GM19193 (cell line): ENCODE data around the gene TIPARP.

Source experiments
- POLR2A ChIP-seq: IDR thresholded peaks from 4 replicates; pipeline ENCODE4 v1.6.1; 2011; ENCODE audit not compliant: insufficient read depth, insufficient read length; ENCODE audit errors: extremely low read depth

Gene TIPARP

DNA sequence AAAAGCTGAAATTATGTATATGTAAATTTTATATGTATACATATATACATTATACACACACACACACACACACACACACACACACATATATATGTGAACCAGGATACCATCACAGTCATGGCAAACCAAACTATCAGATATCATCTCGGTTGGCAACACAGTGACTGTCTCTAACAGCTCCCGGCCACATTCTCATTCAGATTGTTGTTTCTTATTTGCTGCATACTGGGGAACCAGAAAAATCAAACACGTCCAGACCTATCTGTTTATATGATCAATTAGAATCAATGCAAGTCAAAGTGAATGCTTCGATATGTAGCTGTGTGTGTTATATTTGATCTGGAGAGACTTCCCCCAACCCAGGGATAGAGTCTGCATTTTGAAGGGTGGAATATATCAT lies 61.1 kb downstream of the TIPARP start:
- no peak for TF ChIP-seq POLR2A

DNA sequence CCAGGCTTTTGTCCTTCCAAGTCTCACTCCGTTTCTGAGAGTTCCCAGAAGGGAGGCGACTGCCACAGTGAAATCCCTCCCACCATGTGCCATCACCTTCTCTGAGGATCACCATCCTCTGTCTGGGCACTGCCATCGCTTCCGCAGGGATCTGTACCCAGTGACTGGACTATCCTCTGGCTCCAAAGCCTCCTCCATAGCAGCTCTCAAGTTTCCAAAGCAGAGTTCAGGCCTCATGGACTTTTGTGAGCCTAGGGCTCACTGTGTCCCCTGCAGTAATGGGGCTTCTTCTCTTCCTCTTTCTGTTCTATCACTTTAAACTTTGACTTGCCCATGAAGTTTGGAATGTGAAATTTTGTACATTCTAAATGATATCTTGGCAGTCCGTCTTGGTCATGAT lies 63.9 kb downstream of the TIPARP start:
- no peak for TF ChIP-seq POLR2A

DNA sequence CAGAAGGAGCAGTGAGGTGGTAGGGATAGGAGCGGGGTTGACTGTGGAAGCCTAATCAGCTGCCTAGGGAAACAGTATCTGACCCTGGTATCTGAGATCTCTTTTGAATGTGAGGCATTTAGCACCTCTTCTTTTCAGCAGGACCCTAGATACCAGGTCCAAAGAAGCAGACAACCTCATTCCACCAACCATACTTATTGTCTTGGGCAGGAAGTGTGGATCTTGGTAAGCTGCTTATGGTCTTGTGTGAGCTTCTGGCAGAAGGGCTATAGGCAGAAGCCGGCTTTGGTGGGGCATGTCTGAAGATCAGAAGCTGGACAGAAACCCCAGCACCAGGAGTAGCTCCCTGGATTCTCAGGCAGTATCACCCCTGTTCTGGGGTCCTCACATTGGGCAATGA lies 65.6 kb downstream of the TIPARP start:
- TF ChIP-seq POLR2A = no peak

DNA sequence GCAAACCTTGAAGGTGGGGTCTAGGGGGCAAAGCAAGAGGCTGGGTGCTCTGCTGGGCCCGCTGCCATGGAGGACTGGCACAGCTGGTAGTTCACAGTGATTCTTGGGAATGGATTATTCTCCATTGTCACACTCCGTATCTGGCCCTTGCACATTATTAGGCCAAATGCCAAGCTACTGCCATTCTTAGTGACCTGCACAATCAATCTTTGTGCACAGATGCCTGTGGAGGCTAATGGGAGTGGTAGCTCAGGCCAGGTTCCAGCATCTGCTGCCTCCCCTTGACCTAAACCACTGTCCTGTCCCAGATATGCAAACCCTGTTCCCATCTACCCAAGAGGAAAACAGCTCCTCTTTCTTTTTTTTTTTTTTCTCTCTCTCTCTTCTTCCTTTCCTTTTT lies 67.5 kb downstream of the TIPARP start:
- no peak for TF ChIP-seq POLR2A

DNA sequence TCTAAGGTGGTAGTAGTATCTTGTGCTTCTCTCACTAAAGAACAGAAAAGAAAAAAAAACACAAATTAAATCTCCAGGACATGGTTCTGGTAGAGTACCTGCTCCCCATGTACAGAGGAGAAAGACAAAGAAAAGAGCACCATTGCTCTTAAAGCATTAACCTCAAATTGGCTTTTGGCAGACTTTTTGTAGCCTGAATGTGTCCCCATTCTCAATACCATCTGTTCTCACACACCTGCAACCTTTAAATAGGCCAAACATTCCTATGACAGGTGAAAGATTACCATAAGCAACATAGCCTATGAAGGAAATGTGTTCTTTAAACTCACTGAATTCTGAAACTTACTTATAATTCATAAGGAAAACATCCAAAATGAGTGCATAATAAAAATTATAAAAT lies 68.0 kb downstream of the TIPARP start:
- no peak for TF ChIP-seq POLR2A

DNA sequence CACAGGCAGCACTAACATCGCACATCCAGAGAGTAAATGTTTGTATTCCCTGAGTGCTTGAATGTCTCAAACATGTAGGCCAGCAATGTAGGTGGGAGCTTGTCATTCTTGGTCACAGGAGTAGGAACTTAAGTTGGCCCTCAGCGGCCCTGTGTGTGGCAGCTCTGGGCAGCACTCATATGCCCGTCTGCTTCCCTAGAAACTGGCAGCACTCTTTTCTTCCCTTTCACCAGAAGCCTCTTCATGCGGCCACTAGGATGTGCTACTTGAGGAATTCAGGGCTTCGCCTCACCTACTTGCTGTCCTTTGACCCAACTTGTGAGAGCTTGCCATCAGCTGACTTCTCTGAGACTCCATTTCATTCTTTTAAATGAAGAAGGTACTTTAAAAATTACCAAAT lies 69.5 kb downstream of the TIPARP start:
- TF ChIP-seq POLR2A = no peak

DNA sequence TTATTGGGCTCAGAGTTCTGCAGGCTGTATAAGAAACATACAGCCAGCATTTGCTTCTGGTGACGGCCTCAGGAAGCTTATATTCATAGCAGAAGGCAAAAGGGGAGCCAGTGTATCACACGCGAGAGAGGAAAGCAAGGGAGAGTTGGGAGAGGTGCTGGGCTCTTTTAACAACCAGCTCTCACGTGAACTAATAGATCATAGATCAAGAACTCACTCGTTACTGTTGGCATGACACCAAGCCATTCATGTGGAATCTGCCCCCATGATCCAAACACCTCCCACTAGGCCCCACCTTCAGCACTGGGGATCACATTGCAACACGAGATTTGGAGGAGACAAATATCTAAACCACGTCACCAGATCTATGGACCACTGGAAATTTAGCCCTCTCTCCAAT lies 70.2 kb downstream of the TIPARP start:
- no peak for TF ChIP-seq POLR2A

DNA sequence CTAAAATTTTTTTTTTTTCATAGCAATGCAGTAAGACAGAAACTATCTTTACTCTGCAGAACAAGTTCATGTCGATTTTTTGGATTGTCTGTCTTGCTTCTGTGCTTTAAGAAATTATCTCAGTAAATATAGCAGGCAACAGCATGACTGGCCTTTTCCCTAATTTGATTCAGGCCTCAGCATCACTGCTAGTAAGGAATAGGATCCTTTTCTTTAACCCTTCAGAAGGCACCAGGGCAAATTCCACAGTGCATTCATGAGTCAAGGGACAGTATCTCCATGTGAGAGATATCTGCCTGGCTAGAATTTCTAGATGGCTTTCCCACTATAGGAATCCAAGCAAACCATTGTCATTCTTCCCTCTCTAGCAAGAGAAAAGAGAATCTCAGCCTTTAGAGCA lies 71.4 kb downstream of the TIPARP start:
- TF ChIP-seq POLR2A = no peak

DNA sequence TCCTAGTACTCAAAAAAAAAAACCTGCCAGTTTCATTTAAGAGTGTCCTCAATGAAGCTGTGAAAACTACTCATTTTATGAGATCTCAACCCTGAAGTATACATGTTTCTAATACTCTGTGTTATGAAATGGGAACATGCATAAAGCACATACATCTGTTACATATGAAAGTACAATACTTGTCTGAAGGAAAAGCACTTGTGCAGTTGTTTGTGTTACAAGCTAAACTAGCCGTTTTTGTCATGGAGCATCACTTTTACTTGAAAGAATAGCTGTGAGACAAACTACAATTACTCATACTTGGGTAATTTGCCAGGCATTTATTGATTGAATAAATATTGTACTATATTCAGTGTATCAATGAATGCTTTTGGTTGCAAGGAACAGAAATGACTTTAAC lies 72.7 kb downstream of the TIPARP start:
- TF ChIP-seq POLR2A = no peak

DNA sequence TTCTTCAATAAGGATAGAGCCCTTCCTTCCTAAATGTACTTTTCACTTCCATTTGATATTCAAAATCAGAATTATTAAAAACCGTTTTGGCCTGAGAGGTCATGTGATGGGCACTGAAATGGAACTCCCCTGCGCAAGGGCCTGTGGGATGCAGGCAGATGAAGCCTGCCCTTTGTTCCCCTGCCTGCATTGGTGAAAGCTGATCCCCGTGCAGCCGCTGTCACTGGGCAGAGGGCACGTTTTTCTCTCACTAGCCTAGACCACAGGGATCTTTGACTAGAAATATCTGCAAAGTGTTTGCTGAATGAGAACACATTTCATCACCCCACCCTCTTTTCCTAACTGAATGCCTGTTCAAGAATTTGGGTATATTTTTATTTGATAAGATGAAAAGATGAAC lies 74.9 kb downstream of the TIPARP start:
- no peak for TF ChIP-seq POLR2A

DNA sequence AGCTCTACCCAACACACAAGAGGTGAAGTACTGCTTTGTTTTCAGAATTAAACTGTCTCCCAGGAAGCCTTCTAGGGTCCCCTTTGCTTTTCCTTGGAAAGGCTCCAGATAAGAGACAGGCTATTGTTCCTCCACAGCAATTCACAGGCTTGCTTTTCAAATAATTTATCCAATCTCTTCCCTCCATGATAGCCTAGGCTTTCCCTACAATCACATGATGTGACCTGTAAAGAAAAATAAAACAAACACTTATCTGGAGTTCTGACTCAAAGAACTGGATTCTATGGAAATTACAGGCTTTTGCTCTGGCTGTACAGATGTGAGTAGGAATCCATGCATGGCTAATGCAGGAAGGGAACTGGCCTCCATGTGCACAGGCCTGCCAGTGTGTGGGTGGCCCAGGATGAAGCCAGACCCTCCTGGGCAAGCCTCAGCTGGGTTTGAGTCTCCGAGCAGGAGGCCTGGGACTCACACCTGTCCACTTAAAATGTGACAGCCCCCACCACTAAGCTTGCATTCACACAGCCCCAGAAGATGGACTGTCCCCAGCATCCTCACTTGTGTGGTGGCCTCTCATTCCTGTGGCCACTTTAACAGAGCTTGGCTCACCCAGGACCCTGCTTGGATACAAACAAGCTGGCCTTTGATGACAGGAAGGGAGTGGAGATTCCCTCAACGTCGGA lies 75.9 kb downstream of the TIPARP start:
- TF ChIP-seq POLR2A = no peak

DNA sequence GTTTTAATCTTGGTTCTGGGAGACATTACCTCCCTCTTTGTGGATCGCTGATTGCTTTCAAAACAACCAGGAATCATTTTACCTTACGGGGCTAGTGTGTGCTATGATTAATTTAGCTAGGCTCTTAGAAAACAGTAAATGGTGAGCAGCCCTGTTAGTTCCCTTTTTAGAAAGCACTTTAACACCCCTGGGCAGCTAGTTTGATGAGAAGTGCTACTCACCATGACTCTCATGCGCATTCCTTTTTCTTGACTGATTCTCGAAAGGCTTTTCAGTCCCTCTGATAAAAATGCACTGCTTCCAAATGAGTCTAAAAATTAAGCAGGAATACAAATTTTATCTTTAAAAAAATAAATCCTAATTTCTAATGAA lies 76.5 kb downstream of the TIPARP start:
- no peak for TF ChIP-seq POLR2A

DNA sequence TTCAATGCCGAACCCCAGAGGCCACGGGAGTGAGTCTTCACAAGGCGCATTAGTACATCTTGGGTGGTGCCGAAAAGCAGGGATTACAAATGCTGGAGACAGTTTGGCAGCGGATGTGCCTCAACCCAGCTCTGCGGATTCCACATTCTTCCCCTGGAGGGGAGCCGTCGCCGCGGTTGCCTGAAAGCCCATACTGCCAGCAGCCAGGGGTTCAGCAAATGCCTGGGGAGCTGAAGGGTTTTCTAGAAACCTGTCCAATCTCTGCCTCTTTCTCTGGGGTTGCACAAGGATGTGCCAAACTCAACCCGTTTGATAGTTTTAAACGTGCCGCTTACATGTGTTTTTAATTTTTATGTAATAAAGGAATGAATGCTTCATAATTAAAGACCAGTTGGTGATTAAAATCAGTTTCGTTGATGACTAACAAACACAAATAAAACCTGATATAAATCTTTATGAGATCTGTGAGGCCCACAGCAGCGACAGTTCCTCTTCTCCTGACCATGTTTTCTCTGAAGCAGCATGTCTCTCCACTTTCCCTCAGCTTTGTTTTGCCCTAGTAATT lies 77.2 kb downstream of the TIPARP start:
- no peak for TF ChIP-seq POLR2A
